ENCODE measurements around the gene PAM.
A peak's percentile ranks its signal among the peaks of the same experiment; 100 is the strongest.

Gene PAM

GRCh38 chr5:102754767-102755431 is at the start of gene PAM:
PAM (plus strand) TSS chr5:102755305; CDS start chr5:102866196, 110,891 bp downstream.
- peak; percentile 68 to 72 for DNase-seq (ENCODE audit: low read depth in 2 of 2)

DNA sequence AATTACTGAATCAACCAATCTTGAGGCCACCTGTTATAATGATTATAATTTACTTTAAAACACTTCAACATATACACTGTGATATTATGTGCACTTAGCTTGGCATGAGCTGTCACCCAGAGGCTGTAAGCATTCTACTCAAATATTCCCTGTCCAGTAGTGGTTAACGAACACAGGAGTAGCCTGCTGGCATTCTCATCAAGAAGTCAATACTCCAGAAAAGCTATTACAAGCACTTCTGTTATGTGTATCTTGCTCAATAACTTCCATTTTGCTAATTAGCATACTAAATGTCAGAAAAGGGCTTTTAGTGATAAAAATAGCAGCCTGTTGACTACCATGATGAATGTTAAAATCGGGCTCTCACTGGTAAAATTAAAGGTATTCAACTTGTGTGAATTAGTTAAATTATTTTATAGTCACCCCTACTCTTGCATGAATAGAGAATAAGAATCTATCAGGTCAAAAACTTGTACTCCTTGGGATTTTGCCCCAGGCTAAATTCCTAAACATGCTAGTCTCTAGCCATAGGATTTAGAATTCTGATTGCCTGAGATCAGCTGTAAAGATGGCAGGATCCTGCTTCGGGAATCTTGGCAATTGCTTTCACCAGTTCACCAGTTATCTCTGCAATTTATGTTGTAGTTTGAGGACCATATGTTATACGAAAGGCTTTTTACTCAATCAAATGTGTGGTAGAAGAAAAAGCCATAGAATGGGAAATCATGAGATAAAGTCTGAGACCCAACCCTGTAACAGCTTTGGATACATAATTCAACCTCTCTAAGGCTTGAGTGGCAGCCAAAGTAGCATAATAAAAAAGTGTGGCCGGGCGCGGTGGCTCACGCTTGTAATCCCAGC is 43.4 kb upstream of the PAM start:
- DNase-seq (ENCODE audit: low read depth in 2 of 2): no peak

DNA sequence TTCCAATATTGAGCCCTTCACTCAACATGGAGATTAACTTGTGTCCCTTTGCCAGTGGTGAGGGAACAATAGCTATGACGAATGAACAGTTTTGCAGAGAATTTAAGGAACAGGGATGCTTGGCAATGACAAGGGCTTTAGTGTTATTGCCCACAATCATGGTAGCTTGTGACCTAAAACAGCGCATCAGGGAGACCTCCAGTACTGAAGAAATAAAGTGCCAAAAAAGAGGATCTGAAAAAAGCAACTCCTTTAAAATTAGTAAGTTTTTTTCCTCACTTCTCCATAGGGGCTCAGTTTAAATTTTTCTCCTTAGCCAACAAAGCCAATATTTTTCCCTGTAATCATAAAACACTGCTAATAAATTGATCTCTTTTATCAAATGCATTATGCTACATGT is 41.8 kb upstream of the PAM start:
- no peak for DNase-seq (ENCODE audit: low read depth in 2 of 2)

DNA sequence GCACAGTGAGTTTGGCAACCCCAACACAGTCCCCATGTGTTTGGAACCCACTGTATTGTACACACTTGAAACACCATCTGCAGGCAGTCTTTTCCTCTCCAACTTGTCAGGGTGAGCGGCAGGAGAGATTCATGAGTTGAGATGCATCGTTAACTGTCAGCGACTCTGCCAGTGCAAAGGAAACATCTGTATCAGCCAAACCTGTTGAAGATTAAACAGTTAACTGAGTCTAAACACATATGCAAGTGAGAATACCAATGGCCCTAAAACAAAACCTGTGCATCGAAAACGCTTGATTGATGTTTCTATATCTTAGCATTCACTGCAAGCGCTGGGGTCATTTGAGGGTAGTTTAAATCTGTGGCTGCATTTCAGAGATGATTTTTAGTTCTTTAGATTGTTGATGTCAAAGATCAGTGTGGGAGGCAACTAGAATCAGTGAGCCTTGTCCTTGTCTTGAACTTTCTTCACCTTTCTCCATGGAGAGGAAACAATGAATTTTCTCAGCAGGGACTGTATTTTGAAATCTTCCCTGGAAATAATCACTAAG is 41.3 kb upstream of the PAM start:
- DNase-seq (ENCODE audit: low read depth in 2 of 2): no peak

DNA sequence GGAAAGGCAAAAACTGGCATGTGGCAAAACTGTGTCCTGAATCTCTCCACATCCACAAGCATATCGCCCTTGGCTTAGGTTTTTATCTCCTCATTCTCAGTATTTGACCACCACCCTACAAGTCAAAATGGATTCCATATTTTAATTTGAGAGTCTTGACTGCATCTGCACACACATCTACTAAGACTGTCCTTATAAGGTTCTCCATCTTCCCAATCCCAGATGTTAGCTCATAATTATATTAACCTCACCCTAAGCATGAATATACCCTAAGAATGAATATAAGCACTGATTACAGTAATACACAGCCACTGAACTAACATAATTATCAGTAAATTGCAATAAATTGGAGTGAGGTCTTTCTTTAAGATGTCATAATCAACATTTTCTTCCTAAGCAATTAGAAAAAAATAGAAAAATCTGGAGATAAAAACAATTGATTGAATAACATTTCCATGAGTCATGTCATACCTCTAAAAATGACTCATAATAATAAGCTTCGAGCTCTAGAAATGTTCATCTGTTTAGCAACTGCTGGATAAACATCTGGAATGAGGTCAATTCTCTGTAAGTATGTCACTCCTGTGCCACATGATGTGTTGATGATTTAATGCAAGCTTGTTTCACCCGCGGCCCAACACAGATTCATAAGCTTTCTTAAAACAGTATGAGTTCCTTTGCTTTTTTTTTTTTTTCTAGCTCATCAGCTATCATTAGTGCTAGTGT is 39.9 kb upstream of the PAM start:
- no peak for DNase-seq (ENCODE audit: low read depth in 2 of 2)

GRCh38 chr5:102716017-102716416 is 39.1 kb upstream of the PAM start:
- DNase-seq (ENCODE audit: low read depth in 2 of 2): no peak

DNA sequence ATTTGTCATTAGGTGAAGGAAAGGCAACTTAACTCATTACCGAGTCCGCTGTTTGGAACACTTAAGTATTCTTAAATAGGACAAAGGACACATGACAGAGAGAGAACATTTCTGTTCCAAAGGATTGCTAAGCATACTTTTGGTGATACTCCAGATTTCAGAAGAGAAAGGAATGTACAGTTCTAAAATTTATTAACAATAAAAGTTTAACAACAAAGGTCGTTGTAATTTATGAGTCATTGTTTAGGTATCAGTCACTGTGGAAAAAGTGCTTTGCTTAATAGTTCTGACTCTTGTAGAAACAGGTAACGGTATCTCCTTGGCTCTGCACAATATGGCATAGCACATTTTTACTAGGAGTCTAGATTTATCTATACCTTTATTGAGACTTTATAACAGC is 36.3 kb upstream of the PAM start:
- DNase-seq (ENCODE audit: low read depth in 2 of 2): no peak

DNA sequence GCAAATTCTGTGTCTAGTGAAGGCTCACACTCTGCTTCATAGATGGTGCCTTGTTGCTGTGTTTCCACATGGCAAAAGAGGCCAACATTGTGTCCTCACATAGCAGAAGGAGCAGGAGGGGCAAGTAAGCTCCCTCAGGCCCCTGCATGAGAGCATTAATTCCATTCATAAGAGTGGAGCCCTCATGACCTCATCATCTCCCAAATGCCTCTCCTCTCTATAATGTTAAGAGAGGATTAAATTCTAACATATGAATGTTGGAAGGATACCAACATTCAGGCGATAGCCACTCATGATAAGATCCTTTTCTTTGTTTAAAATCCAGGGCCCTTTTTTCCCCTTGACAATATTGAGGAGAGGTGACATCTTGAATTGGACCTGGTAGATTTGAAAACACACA is 35.2 kb upstream of the PAM start:
- no peak for DNase-seq (ENCODE audit: low read depth in 2 of 2)

DNA sequence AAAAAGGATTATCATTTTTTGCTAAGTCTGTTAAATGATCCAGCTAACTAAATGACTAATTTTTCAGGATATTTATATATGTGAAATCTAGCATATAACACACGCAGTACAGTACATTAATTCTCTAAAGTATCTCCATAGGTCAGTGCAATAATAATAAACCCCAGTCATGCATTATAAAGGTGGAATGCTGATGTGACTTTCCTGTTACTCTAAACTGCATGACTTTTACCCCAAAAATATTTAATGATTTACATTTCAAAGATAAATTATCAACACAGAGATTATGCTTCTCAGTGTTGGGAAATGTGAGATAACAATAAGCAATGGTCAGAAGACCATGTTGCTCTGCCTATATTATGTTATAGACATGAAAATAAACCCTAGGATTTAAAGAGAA is 34.1 kb upstream of the PAM start:
- DNase-seq (ENCODE audit: low read depth in 2 of 2): no peak

DNA sequence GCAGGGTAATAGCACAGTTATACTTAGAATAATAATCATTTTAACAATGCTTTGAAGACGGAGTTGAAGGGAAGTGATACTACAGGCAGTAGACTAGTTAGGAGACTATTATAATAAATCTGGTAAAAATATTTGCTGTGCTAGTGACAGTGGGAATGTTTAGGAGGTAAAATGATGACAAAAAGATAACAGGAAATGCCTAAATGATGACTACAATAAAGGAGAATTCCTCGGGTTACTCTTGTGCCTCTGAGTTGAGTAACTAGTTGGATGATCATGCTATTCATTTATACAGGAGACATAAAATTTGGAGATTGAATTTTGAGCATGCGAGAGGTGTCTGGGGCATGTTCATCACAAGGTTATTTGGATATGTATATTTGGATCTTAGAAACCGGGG is 32.2 kb upstream of the PAM start:
- no peak for DNase-seq (ENCODE audit: low read depth in 2 of 2)

- no peak for DNase-seq (ENCODE audit: low read depth in 2 of 2)
Measured at GRCh38 chr5:102731693-102732092, 23.4 kb upstream of the PAM start.

- DNase-seq (ENCODE audit: low read depth in 2 of 2): no peak
Measured at GRCh38 chr5:102733534-102733933, 21.6 kb upstream of the PAM start.

GRCh38 chr5:102737161-102737560 is 17.9 kb upstream of the PAM start:
- no peak for DNase-seq (ENCODE audit: low read depth in 2 of 2)

GRCh38 chr5:102737805-102738469 is 17.2 kb upstream of the PAM start:
- DNase-seq (ENCODE audit: low read depth in 2 of 2): no peak

DNA sequence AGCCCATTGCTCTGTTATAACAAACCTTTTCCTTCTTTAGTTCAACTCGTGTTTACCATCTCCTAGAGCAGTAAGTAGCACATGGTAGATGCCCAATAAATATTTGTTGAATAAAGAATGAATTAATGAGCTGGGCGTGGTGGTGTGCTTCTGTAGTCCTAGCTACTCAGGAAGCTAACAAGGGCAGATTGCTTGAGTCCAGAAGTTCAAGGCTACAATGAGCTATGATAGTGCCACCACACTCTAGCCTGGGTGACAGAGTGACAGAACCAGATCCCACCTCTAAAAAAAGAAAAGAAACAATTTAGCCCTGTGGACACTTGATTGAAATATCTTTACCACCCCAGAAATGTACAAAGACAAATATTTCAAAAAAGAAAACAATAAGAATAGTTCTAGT is 14.6 kb upstream of the PAM start:
- DNase-seq (ENCODE audit: low read depth in 2 of 2): no peak

- no peak for DNase-seq (ENCODE audit: low read depth in 2 of 2)
Measured at GRCh38 chr5:102742215-102742614, 12.9 kb upstream of the PAM start.

DNA sequence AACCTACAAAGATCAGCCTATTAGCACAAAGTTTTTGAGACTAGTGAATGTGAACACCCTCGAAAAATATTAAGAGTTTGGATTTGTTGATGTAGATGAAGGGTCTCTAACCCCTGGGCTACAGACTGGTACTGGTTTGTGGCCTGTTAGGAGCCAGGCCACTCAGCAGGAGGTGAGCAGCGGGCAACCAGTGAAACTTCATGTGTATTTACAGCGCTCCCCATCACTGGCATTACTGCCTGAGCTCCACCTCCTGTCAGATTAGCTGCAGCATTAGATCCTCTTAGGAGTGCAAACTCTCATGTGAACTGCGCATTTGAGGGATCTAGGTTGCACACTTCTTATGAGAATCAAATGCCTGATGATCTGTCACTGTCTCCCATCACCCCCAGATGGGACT is 11.2 kb upstream of the PAM start:
- no peak for DNase-seq (ENCODE audit: low read depth in 2 of 2)

DNA sequence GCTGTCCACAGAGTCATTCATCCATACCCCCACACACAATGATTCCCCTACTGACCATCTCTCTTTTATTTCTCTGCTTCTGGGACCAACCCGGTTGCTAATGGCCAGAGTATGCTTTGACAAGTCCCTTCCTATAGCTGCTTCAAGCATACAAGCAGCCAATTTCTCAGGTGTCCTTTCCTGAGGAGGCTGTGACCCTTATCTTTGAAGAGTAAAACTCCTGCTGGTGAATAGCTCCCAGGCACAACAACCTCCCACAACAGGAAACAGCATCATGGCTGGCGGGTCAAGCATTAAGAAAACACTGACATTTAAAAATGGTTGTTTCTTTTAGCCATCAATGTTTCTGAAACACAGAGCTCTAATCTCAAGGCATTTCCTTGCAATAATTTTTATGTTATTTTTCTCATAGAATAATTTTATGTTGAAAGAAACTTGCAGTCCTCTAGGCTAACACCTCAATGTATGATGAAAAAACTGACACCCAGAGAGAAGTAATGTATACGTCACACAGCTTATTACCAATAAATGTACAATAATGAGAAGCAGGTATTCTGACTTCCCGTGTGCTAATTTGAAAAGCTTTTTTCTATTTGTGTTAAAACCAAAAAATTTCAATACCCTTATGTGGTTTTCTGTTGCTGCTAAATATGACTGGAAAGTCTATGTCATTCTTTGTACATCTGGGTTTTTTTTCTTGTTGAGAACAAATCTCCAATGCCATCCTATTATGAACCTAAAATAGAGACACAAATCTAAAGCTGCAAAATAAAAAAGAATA is 7.5 kb upstream of the PAM start:
- DNase-seq (ENCODE audit: low read depth in 2 of 2): no peak

DNA sequence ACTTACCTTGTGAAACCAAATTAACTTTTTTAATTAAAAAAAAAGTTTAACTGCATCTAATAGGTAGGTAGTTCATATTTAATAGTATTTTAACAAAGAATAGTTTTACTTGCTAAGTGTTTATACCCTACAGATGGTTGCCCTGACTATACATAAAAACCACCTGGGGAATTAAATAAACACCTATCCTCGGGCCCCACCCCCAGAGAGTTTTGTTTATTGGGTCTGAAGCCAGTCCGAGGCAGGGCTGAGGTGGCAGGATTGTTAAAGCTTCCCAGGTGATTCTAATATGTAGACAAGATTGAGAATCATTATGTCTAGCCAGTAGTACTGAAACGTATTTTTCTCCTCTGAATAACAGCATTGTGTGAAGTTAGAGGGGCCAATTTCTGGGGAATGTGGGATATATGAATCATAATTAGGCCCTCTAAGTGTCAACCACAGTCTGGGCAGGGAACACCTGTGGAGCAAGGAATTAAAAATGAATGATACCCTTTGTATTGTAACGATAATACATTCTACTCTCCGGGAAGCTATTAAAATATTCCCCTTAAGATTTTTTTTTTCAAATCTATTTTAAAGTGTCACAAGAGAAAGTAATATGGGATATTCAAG is 5.6 kb upstream of the PAM start:
- no peak for DNase-seq (ENCODE audit: low read depth in 2 of 2)

DNA sequence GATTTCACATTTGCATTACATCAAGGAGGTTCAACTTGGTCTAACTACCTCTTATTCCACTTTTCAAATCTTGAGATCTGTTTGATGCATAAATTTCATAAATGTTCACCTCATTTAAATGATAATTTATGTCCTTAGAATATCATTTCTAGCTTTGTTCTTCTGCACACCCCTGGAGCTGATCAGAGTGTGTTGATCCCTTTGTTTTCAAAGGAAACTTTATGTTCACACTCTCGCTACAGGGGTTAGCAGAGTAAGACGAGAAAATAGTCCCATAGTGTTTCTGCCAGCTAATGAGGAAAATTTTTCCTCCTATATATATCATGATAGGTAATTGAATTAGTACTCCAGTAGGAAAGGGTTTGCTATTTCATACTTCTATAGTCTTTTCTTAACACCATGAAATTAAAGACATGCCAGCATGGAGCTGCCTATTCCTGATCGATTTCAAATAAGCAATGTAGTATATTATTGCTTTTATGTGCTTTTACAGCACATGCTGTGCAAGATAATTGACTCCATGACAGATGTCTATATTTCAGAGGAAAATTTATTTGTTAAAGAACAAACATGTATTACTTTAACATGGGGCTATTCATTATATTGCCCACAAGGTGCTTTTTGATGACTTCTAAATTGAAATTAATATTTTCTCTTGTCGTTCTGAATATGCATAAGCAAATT is 4.8 kb upstream of the PAM start:
- no peak for DNase-seq (ENCODE audit: low read depth in 2 of 2)
